Fibroblast of lung (primary cell): Measurements from ENCODE around the gene ATP6V0A1. TPM values are rescaled to one million over a fixed set of nuclear protein-coding genes. Genes with fewer than 3 reads are reported as not detected.
A peak's percentile ranks its signal among the peaks of the same experiment; 100 is the strongest.

Experiments used
- DNase-seq, 2 donors: peaks; one replicate each; pipeline versions ENCODE4 v3.0.0 to v3.0.0-alpha.2; 2010; ENCODE audit warnings: low read depth in 2 of 2
- H2AFZ ChIP-seq: 2 replicates; pipeline ENCODE4 v1.5.1; 2012; ENCODE audit warnings: low read length, control low read depth, inconsistent platforms
- H3K27ac ChIP-seq: 2 replicates; pipeline ENCODE4 v1.5.1; 2011; ENCODE audit warnings: low read length, control low read depth; ENCODE audit not compliant: insufficient read depth
- H3K27me3 ChIP-seq: 2 replicates; pipeline ENCODE4 v1.5.1; 2011; ENCODE audit warnings: mild to moderate bottlenecking, low read length; ENCODE audit not compliant: control insufficient read depth, insufficient read depth
- H3K36me3 ChIP-seq: 2 replicates; pipeline ENCODE4 v1.5.1; 2011; ENCODE audit warnings: low read length; ENCODE audit not compliant: control insufficient read depth, insufficient read depth
- H3K4me1 ChIP-seq: 2 replicates; pipeline ENCODE4 v1.5.1; 2011; ENCODE audit warnings: low read length; ENCODE audit not compliant: control insufficient read depth, insufficient read depth; ENCODE audit errors: extremely low read depth
- H3K4me2 ChIP-seq: 2 replicates; pipeline ENCODE4 v1.5.1; 2011; ENCODE audit warnings: low read length, control low read depth; ENCODE audit not compliant: insufficient read depth; ENCODE audit errors: extremely low read depth
- H3K4me3 ChIP-seq, 4 experiments: fragments of 200-600 bp in 1 of 4; sonication (generic) in 1 of 4; replicated peaks in 1 of 4; 2 replicates each; pipeline ENCODE4 v1.5.1; 2011 to 2016; ENCODE audit warnings: low read length in 4 of 4, low read depth in 3 of 4, mild to moderate bottlenecking in 3 of 4, control low read depth in 2 of 4, inconsistent platforms in 1 of 4, mixed read lengths in 1 of 4; ENCODE audit not compliant: insufficient read depth in 1 of 4; ENCODE audit errors: control extremely low read depth in 1 of 4
- H3K79me2 ChIP-seq: 2 replicates; pipeline ENCODE4 v1.5.1; 2012; ENCODE audit warnings: mild to moderate bottlenecking, low read length, inconsistent platforms; ENCODE audit not compliant: control insufficient read depth, insufficient read depth
- H3K9ac ChIP-seq: 2 replicates; pipeline ENCODE4 v1.5.1; 2011; ENCODE audit warnings: mild to moderate bottlenecking, low read length, control low read depth; ENCODE audit not compliant: insufficient read depth
- H3K9me3 ChIP-seq: 2 replicates; pipeline ENCODE4 v1.5.1; 2012; ENCODE audit warnings: low read depth, low read length; ENCODE audit not compliant: control insufficient read depth, insufficient read depth
- H4K20me1 ChIP-seq: 2 replicates; pipeline ENCODE4 v1.5.1; 2011; ENCODE audit warnings: low read length; ENCODE audit not compliant: control insufficient read depth, insufficient read depth; ENCODE audit errors: extremely low read depth
- EZH2 ChIP-seq: IDR thresholded peaks from 2 replicates; pipeline ENCODE4 v1.5.1; 2012; ENCODE audit warnings: low read length, control low read depth, mild to moderate bottlenecking; ENCODE audit errors: missing control alignments
- polyA plus RNA-seq, 2 donors: library from polyadenylated mRNA; depleted of rRNA in 1 of 2; stranded (reverse) in 1 of 2; unstranded in 1 of 2; fragments of >200 nt; gene quantifications; 2 replicates each; pipeline ENCODE4 v1.2.1, GENCODE V29; 2011 to 2012; ENCODE audit warnings: missing spikeins in 1 of 2
- total RNA-seq: library from RNA; depleted of rRNA; stranded (reverse); fragments of >200 nt; gene quantifications from 2 replicates; pipeline ENCODE4 v1.2.1, GENCODE V29; 2014
- TF ChIP-seq, protein P1 (sequence below), 2 donors: IDR thresholded peaks in 1 of 2; conservative IDR thresholded peaks in 1 of 2; 1 replicate in 1 of 2; 2 replicates in 1 of 2; pipeline ENCODE4 v1.5.1; 2011 to 2012; ENCODE audit warnings: low read length in 2 of 2, control low read depth in 1 of 2, inconsistent platforms in 1 of 2, low read depth in 1 of 2, mild to moderate bottlenecking in 1 of 2

Gene ATP6V0A1
- total and polyA plus RNA-seq, 2 donors (not counting 1 experiment from before 2014, with no cell fraction given) = 26.7 to 65.7 TPM

DNA sequence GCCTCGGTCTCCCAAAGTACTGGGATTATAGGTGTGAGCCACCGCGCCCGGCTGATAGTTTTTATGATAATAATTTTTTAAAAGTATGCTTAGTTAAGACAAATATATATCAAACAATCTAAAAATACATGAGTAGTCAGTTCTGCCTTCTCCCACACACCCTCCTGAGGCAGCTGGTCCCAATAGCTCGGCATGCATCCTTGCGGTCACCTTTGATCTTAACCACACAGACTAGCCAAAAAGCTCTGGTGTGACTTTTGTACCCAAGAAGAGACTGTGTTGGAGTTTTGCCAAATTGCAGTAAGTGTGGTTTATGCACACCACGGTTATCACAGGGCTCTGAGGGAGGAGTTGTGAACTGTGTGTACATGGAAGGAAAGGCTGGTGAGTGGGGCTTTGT lies 25.6 kb downstream of the ATP6V0A1 start:
- Histone ChIP-seq H3K4me2 (no peak overlapping the region), H2AFZ (no peak overlapping the region), H3K4me3 (no peak overlapping the region), H3K36me3 (peaks cover 9% of the 10 kb centered on the region), H3K27ac (no peak overlapping the region), H3K4me1 (no peaks in the 10 kb centered on the region), H3K9me3 (no peaks in the 10 kb centered on the region), H3K9ac (no peak overlapping the region), H4K20me1 (no peaks in the 10 kb centered on the region), H3K79me2 (no peaks in the 10 kb centered on the region), H3K27me3 (no peaks in the 10 kb centered on the region)
- no peak for DNase-seq
- no peak for TF ChIP-seq EZH2
- TF ChIP-seq, protein P1, sequence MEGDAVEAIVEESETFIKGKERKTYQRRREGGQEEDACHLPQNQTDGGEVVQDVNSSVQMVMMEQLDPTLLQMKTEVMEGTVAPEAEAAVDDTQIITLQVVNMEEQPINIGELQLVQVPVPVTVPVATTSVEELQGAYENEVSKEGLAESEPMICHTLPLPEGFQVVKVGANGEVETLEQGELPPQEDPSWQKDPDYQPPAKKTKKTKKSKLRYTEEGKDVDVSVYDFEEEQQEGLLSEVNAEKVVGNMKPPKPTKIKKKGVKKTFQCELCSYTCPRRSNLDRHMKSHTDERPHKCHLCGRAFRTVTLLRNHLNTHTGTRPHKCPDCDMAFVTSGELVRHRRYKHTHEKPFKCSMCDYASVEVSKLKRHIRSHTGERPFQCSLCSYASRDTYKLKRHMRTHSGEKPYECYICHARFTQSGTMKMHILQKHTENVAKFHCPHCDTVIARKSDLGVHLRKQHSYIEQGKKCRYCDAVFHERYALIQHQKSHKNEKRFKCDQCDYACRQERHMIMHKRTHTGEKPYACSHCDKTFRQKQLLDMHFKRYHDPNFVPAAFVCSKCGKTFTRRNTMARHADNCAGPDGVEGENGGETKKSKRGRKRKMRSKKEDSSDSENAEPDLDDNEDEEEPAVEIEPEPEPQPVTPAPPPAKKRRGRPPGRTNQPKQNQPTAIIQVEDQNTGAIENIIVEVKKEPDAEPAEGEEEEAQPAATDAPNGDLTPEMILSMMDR (conservative IDR thresholded peaks at IDR 0.05 in 1 of 2, IDR thresholded peaks at IDR 0.05 in 1 of 2; ENCODE audit: low read depth in 1 of 2, low read length in 2 of 2) = no peak

- TF ChIP-seq EZH2 = no peak
- TF ChIP-seq, protein P1 (conservative IDR thresholded peaks at IDR 0.05 in 1 of 2, IDR thresholded peaks at IDR 0.05 in 1 of 2; ENCODE audit: low read depth in 1 of 2, low read length in 2 of 2) = no peak
- no peaks in the 10 kb centered on the region for H4K20me1 ChIP-seq
- no peak overlapping the region for H3K27ac ChIP-seq
- H2AFZ ChIP-seq = no peak overlapping the region
- H3K27me3 ChIP-seq = no peaks in the 10 kb centered on the region
- peak in 1 of 2 donors; percentile 7 for DNase-seq
- H3K4me1 ChIP-seq = no peaks in the 10 kb centered on the region
- H3K36me3 ChIP-seq = peaks cover 9% of the 10 kb centered on the region
- no peaks in the 10 kb centered on the region for H3K9me3 ChIP-seq
- no peak overlapping the region for H3K4me3 ChIP-seq
- H3K9ac ChIP-seq = no peak overlapping the region
- H3K4me2 ChIP-seq = no peak overlapping the region
- H3K79me2 ChIP-seq = no peaks in the 10 kb centered on the region
Measured at GRCh38 chr17:42485680-42486079, 27.0 kb downstream of the ATP6V0A1 start.

GRCh38 chr17:42488032-42488431 lies 29.4 kb downstream of the ATP6V0A1 start:
- Histone ChIP-seq H3K79me2 (no peaks in the 10 kb centered on the region), H3K27me3 (no peaks in the 10 kb centered on the region), H3K4me1 (no peaks in the 10 kb centered on the region), H3K4me3 (no peak overlapping the region), H2AFZ (no peak overlapping the region), H3K27ac (no peak overlapping the region), H3K9me3 (no peaks in the 10 kb centered on the region), H3K4me2 (no peak overlapping the region), H4K20me1 (no peaks in the 10 kb centered on the region), H3K36me3 (peaks cover 9% of the 10 kb centered on the region), H3K9ac (no peak overlapping the region)
- no peak for DNase-seq
- TF ChIP-seq, protein P1 (conservative IDR thresholded peaks at IDR 0.05 in 1 of 2, IDR thresholded peaks at IDR 0.05 in 1 of 2; ENCODE audit: low read depth in 1 of 2, low read length in 2 of 2) = no peak
- no peak for TF ChIP-seq EZH2
